Psoas muscle (tissue), 8 donors: ENCODE measurements around the gene C3orf80. TPM values are rescaled to one million over a fixed set of nuclear protein-coding genes. Genes with fewer than 3 reads are reported as not detected.
"Not testable (repeated sequence)": the region's sequence is repeated elsewhere in the genome, so short reads cannot be mapped to it uniquely, and the experiment has no call there.

Experiments
- ATAC-seq, 4 donors: fragments of 200-7000 bp; cut with Tn5 transposase; one replicate each; pipeline ENCODE4 v1.9.1; 2020; ENCODE audit warnings: moderate library complexity in 3 of 4, mild to moderate bottlenecking in 2 of 4
- DNase-seq, 2 donors: peaks; one replicate each; pipeline ENCODE4 v3.0.0-alpha.2; 2020
- H3K27ac ChIP-seq: fragments of 200-600 bp; one replicate; pipeline ENCODE4 v1.8.0; 2022
- H3K27me3 ChIP-seq, 3 donors: fragments of 200-600 bp in 1 of 3; one replicate each; pipeline versions ENCODE4 v1.6.1 to v1.8.0; 2013 to 2022; ENCODE audit warnings: low read length in 2 of 3, mild to moderate bottlenecking in 2 of 3, moderate library complexity in 1 of 3; ENCODE audit not compliant: insufficient read depth in 3 of 3
- H3K36me3 ChIP-seq, 2 donors: fragments of 200-600 bp in 1 of 2; one replicate each; pipeline versions ENCODE4 v1.6.1 to v1.8.0; 2013 to 2022; ENCODE audit warnings: low read depth in 1 of 2, mild to moderate bottlenecking in 1 of 2, moderate library complexity in 1 of 2; ENCODE audit not compliant: insufficient read depth in 1 of 2
- H3K4me1 ChIP-seq: fragments of 200-600 bp; one replicate; pipeline ENCODE4 v1.8.0; 2022
- H3K4me3 ChIP-seq: fragments of 200-600 bp; one replicate; pipeline ENCODE4 v1.8.0; 2022; ENCODE audit warnings: mild to moderate bottlenecking
- H3K9me3 ChIP-seq: fragments of 200-600 bp; one replicate; pipeline ENCODE4 v1.8.0; 2022
- CTCF ChIP-seq: fragments of 200-600 bp; IDR thresholded peaks from one replicate; pipeline ENCODE4 v1.8.0; 2022; ENCODE audit warnings: antibody characterized with exemption
- WGBS, 3 donors: extraction: QIAGEN DNeasy Blood & Tissue Kit; methylation state at CpG; one replicate each; pipeline versions ENCODE4 v1.1.6 to v1.1.7; 2013; 5-methylcytosine and 5-hydroxymethylcytosine counted together
- intact Hi-C, 2 donors: fragments of 100-400 bp; cut with DNase I; formaldehyde crosslinking; loops; one replicate each; pipeline versions ENCODE4 v1.11.0 to v1.14.2; 2022
- polyA plus RNA-seq, 3 donors: library from polyadenylated mRNA; stranded (reverse); fragments of 200-250 nt; gene quantifications; one replicate each; pipeline ENCODE4 v1.2.3, GENCODE V29; 2013
- total RNA-seq, 4 donors: library from RNA; stranded (reverse); fragmentation: NEBNext Ultra II Directional in 2 of 4; extraction: Animal tissue kit (Norgen Biotek cat#: 25700) in 2 of 4; gene quantifications; one replicate each; pipeline versions ENCODE4 v1.2.1 to v1.2.4, GENCODE V29; 2021 to 2023
- donor health status: healthy with polysubstance abuse.
- donor health status: DM: no; HTN: no; CAD: no; lungs with moderate emphysema.
- donor health status: Bipolar disorder and iron deficiency.
- donor health status: healthy.
- donor health status: DM: yes; HTN: yes; CAD: no.
- donor health status: DM: no; HTN: no; CAD: no.
- donor health status: DM: no; HTN: no; CAD: no.
- donor health status: DM: yes; HTN: yes; CAD: no.

Gene C3orf80
- total and polyA plus RNA-seq, 7 donors = 0.04 to 0.26 (median 0.07) TPM; not detected in 3

GRCh38 chr3:160226026-160226907, 1.0 kb downstream of the C3orf80 start:
- no peaks in the 10 kb centered on the region for H3K36me3 ChIP-seq
- no peak for TF ChIP-seq CTCF
- H3K27ac ChIP-seq = no peak overlapping the region
- intact Hi-C loops = no loop called here
- no peaks in the 10 kb centered on the region for H3K9me3 ChIP-seq
- no peaks in the 10 kb centered on the region for H3K4me1 ChIP-seq
- 3% methylated on average over 68 to 87 of the region's 87 CpGs for WGBS, 3 donors
- peak overlapping the region; percentile 76 for H3K4me3 ChIP-seq
- DNase-seq (no peak), ATAC-seq (peak in 2 of 4 donors; percentile 17 to 27)
- peaks cover 2 to 82% (median 9%) of the 10 kb centered on the region in 3 donors for H3K27me3 ChIP-seq

- no peak for ATAC-seq
- intact Hi-C loops = no loop called here
- 74 to 81% (median 78%) methylated on average over 3 of the region's 3 CpGs for WGBS, 3 donors
- TF ChIP-seq CTCF = no peak
- no peaks in the 10 kb centered on the region for H3K4me1 ChIP-seq
- no peaks in the 10 kb centered on the region for H3K9me3 ChIP-seq
- no peak overlapping the region for H3K27ac ChIP-seq
- no peaks in the 10 kb centered on the region for H3K36me3 ChIP-seq
- no peak for DNase-seq
- no peak overlapping the region for H3K4me3 ChIP-seq
- peaks cover 0 to 85% (median 9%) of the 10 kb centered on the region in 3 donors for H3K27me3 ChIP-seq
Measured at GRCh38 chr3:160227419-160227818, 2.2 kb downstream of the C3orf80 start.

- DNase-seq (no peak), ATAC-seq (no peak)
- H3K27ac ChIP-seq = no peak overlapping the region
- H3K4me1 ChIP-seq = no peaks in the 10 kb centered on the region
- WGBS, 3 donors = 65 to 74% (median 71%) methylated on average over 3 of the region's 3 CpGs
- no peak for TF ChIP-seq CTCF
- intact Hi-C loops = no loop called here
- no peak overlapping the region for H3K4me3 ChIP-seq
- peaks cover 0 to 43% (median 0%) of the 10 kb centered on the region in 3 donors for H3K27me3 ChIP-seq
- no peaks in the 10 kb centered on the region for H3K36me3 ChIP-seq
- no peaks in the 10 kb centered on the region for H3K9me3 ChIP-seq
Measured at GRCh38 chr3:160232014-160232413, 6.8 kb downstream of the C3orf80 start.

GRCh38 chr3:160240719-160241118, 15.5 kb downstream of the C3orf80 start:
- H3K36me3 ChIP-seq, ATAC-seq, H3K4me3 ChIP-seq, H3K27me3 ChIP-seq, intact Hi-C loops, H3K4me1 ChIP-seq, H3K9me3 ChIP-seq, DNase-seq, H3K27ac ChIP-seq: not testable (repeated sequence)
- 82 to 88% (median 88%) methylated on average over 6 of the region's 6 CpGs for WGBS, 3 donors

GRCh38 chr3:160245261-160245800, 20.1 kb downstream of the C3orf80 start:
- Histone ChIP-seq H3K27ac (no peak overlapping the region), H3K4me3 (no peak overlapping the region), H3K9me3 (no peaks in the 10 kb centered on the region), H3K36me3 (no peaks in the 10 kb centered on the region), H3K27me3 (no peaks in the 10 kb centered on the region), H3K4me1 (no peaks in the 10 kb centered on the region)
- no peak for ATAC-seq
- no peak for DNase-seq
- no peak for TF ChIP-seq CTCF
- intact Hi-C loops = no loop called here
- 85 to 98% (median 93%) methylated on average over 9 of the region's 9 CpGs for WGBS, 3 donors
